Activated naive CD4-positive, alpha-beta T cell treated with anti-CD3 and anti-CD28 coated beads, Interleukin-2, amount 10 ng/mL, durations not matched to agents 7 days and 5 days (primary cell): ENCODE results near the gene SCGN.

Source experiments
- CTCF ChIA-PET: fragments of 350-600 bp; sonication (Branson Sonifier 250); formaldehyde crosslinking; loops from one replicate; lab custom pipeline; 2021; ENCODE audit warnings: antibody characterized with exemption; lab: Charles Lee
- DNase-seq: peaks from one replicate; pipeline ENCODE4 v3.0.0-alpha.2; 2020
- H3K27ac Mint-ChIP-seq: one replicate; pipeline ENCODE4 v1.8.0; 2021; ENCODE audit warnings: mild to moderate bottlenecking, moderate library complexity, mixed read lengths
- H3K27me3 Mint-ChIP-seq: one replicate; pipeline ENCODE4 v1.8.0; 2021; ENCODE audit warnings: mild to moderate bottlenecking, mixed read lengths
- H3K36me3 Mint-ChIP-seq: one replicate; pipeline ENCODE4 v1.8.0; 2021; ENCODE audit warnings: mixed read lengths
- H3K4me1 Mint-ChIP-seq: one replicate; pipeline ENCODE4 v1.8.0; 2021; ENCODE audit warnings: mixed read lengths
- H3K4me3 Mint-ChIP-seq: one replicate; pipeline ENCODE4 v1.8.0; 2021; ENCODE audit warnings: mild to moderate bottlenecking, moderate library complexity, mixed read lengths
- H3K9me3 Mint-ChIP-seq: one replicate; pipeline ENCODE4 v1.8.0; 2021; ENCODE audit warnings: mixed read lengths

SCGN gene, protein sequence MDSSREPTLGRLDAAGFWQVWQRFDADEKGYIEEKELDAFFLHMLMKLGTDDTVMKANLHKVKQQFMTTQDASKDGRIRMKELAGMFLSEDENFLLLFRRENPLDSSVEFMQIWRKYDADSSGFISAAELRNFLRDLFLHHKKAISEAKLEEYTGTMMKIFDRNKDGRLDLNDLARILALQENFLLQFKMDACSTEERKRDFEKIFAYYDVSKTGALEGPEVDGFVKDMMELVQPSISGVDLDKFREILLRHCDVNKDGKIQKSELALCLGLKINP

DNA sequence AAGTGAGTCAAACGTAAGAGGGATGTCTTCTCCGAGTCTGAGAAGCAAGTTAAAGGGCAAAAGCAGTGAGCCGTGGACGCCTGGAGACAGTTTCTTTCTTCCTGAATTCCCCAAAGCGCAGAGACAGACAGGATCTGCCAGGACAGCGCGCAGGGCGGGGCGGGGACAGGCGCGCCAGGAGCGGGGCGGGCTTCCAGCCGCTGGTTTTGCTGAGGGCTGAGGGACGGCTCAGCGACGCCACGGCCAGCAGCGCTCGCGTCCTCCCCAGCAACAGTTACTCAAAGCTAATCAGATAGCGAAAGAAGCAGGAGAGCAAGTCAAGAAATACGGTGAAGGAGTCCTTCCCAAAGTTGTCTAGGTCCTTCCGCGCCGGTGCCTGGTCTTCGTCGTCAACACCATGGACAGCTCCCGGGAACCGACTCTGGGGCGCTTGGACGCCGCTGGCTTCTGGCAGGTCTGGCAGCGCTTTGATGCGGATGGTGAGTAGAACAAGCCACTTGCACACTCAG is at the start of gene SCGN:
Gene SCGN (plus strand): TSS at position 209 of the 509 bp plus-strand sequence. CDS start 189 bp downstream, at position 398.
- H3K27me3 Mint-ChIP-seq, result peaks cover 24% of the 10 kb centered on the region
- CTCF ChIA-PET, result no interaction called here

DNA sequence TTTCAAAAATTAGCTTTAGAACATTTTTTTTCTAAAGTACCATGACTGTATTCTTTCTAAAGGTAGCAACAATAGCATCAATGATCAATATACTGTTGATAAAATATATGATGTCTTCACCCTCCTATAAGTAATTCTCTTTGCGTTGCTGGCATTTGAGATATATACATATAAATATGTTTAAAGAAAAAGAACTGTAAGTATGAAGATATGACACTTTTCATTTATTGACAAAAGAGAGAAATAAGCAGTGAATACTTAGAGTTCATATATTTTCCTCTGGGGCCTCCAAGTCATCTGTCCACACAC is 49.4 kb upstream of the SCGN start:
- no peak overlapping the region for H3K4me3 Mint-ChIP-seq
- no peaks in the 10 kb centered on the region for H3K27me3 Mint-ChIP-seq
- no peak overlapping the region for H3K27ac Mint-ChIP-seq
- no peaks in the 10 kb centered on the region for H3K9me3 Mint-ChIP-seq
- CTCF ChIA-PET, result interaction anchor here (0.6 to 3.3 kb wide), 8 partner anchors 9 to 761 kb away, joined by 3 to 21 read pairs (median 4); no protein-coding TSS in a partner anchor
- H3K4me1 Mint-ChIP-seq, result peaks cover 5% of the 10 kb centered on the region
- DNase-seq, result no peak
- no peaks in the 10 kb centered on the region for H3K36me3 Mint-ChIP-seq

More for the DNA sequence above, at the start of gene SCGN:
- H3K9me3 Mint-ChIP-seq, result no peaks in the 10 kb centered on the region
- DNase-seq, result peak; percentile 74
- H3K27ac Mint-ChIP-seq, result no peak within 1 kb of the TSS
- H3K4me1 Mint-ChIP-seq, result no peaks in the 10 kb centered on the region
- H3K36me3 Mint-ChIP-seq, result no peaks in the 10 kb centered on the region
- no peak within 1 kb of the TSS for H3K4me3 Mint-ChIP-seq

DNA sequence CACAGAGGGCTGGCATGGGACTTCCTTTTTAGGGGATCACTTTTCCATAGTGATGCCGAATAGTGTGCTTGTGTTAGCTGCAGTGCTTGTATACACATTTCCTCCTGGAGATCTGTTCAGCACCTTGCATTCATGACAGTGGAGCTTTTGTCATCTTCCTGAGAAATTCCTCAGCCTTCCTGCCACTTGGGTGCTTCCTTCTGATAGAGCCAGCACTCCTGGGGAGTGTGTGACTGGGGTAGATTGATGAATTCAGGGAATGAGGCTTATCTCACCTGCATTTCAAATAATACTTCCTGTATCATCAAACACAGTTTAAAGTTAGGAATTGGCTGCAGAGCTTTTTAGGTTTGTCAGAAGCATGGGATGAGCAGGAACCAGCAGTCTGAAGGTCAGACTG is 48.8 kb upstream of the SCGN start:
- Mint-ChIP-seq H3K27me3 (no peaks in the 10 kb centered on the region), H3K4me3 (no peak overlapping the region), H3K4me1 (peaks cover 5% of the 10 kb centered on the region), H3K9me3 (no peaks in the 10 kb centered on the region), H3K27ac (no peak overlapping the region), H3K36me3 (no peaks in the 10 kb centered on the region)
- no peak for DNase-seq
- CTCF ChIA-PET, result interaction anchor here (1.2 to 3.3 kb wide), 3 partner anchors 114 to 380 kb away, joined by 4 to 21 read pairs (median 7); no protein-coding TSS in a partner anchor

DNA sequence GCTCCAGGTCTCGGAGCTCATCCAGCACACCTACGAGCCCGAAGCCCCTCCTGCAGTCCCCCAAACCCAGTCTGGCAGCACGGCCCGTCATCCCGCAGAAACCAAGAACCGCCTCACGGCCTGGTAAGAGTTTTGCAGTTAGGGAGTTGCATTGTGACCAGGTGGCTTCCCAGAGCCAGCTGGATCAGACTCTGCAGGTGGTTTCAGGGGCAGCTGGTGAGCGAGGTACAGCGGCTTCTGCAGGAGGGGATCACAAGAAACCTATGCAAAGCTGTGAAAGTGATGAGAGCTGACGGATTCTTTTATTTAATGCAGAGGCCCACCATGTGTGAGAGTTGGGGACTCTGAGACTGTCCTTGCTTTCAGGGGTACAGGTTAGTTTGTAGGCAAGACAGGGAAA is 45.9 kb upstream of the SCGN start:
- no peaks in the 10 kb centered on the region for H3K36me3 Mint-ChIP-seq
- no peak overlapping the region for H3K27ac Mint-ChIP-seq
- H3K4me3 Mint-ChIP-seq, result no peak overlapping the region
- no peaks in the 10 kb centered on the region for H3K9me3 Mint-ChIP-seq
- no peaks in the 10 kb centered on the region for H3K27me3 Mint-ChIP-seq
- DNase-seq, result no peak
- H3K4me1 Mint-ChIP-seq, result peaks cover 5% of the 10 kb centered on the region
- CTCF ChIA-PET, result interaction anchor here (1.1 to 2.0 kb wide), 3 partner anchors 115 to 382 kb away, joined by 3 to 6 read pairs (median 4); no protein-coding TSS in a partner anchor

DNA sequence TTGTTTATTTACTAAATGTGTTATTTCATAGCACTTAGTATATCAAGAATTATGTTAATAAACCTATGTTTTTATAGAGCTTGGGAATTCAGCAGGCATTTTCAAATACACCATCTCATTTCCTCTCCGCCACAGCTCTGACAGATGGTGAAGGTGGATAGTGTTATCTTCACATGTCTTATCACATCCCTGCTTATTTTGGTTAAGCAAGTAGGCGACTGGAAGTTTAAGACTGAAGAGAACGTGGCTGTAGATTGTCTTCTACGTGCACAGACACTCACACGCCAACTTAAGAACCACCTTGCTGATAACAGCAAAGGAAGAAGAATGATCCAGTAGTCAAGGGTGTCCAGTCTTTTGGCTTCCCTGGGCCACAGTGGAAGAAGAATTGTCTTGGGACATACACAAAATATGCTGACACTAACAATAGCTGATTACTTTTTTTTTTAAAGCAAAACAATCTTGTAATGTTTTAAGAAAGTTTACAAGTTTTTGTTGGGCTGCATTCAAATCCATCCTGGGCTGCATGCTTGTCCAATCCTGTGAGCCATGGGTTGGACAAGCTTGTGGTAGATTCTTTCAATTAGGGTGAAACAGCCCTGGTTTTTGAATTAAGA is 43.3 kb upstream of the SCGN start:
- CTCF ChIA-PET, result interaction anchor here (0.7 to 1.2 kb wide), 3 partner anchors 9 to 343 kb away, joined by 3 read pairs; no protein-coding TSS in a partner anchor
- no peak overlapping the region for H3K4me3 Mint-ChIP-seq
- H3K27me3 Mint-ChIP-seq, result no peaks in the 10 kb centered on the region
- H3K4me1 Mint-ChIP-seq, result no peaks in the 10 kb centered on the region
- H3K36me3 Mint-ChIP-seq, result no peaks in the 10 kb centered on the region
- H3K27ac Mint-ChIP-seq, result no peak overlapping the region
- no peak for DNase-seq
- H3K9me3 Mint-ChIP-seq, result no peaks in the 10 kb centered on the region

DNA sequence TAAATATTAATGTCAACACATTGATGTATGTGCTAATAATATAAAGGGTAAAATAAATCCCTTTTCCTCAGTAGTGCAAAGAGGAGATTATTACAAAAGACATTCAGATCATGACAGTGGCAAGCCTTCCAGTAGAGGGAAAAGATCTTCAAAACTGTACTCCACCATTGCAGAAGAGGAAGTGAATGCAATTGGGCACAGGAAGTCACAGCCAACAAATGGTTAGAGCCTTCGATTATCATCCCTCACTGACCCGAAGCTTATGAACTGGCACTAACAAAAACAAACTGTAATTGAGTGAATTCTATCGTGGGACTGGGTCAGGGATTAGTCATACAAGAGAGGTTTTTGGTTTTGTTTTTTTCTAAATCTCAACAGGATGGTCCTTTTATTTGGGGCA is 39.3 kb upstream of the SCGN start:
- no peak overlapping the region for H3K27ac Mint-ChIP-seq
- no peaks in the 10 kb centered on the region for H3K9me3 Mint-ChIP-seq
- no peaks in the 10 kb centered on the region for H3K4me1 Mint-ChIP-seq
- no peak for DNase-seq
- CTCF ChIA-PET, result interaction anchor here (0.7 kb wide), 1 partner anchor 107 kb away, joined by 3 read pairs; no protein-coding TSS in a partner anchor
- no peak overlapping the region for H3K4me3 Mint-ChIP-seq
- H3K36me3 Mint-ChIP-seq, result no peaks in the 10 kb centered on the region
- H3K27me3 Mint-ChIP-seq, result no peaks in the 10 kb centered on the region

DNA sequence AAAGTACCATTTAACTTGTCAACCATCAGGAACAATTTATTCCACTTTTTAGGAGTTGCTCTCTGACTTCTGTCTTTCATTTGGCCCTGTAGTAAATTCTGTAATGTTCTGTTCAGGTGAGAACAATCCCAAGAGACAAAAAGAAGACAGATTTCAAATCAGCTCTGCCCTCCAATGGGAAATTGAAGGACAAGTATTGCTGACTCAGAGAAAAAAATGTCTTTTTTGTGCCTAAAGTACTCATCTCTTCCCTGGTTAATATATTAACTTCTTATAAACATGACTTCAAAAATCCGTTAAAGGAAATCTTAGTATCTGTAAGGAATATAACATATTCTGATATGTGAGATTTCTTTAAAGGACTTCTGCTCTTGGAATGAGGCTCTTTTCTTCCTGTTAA is 38.6 kb upstream of the SCGN start:
- DNase-seq, result no peak
- no peaks in the 10 kb centered on the region for H3K9me3 Mint-ChIP-seq
- H3K27me3 Mint-ChIP-seq, result no peaks in the 10 kb centered on the region
- CTCF ChIA-PET, result no interaction called here
- no peaks in the 10 kb centered on the region for H3K36me3 Mint-ChIP-seq
- H3K4me3 Mint-ChIP-seq, result no peak overlapping the region
- H3K27ac Mint-ChIP-seq, result no peak overlapping the region
- H3K4me1 Mint-ChIP-seq, result no peaks in the 10 kb centered on the region

DNA sequence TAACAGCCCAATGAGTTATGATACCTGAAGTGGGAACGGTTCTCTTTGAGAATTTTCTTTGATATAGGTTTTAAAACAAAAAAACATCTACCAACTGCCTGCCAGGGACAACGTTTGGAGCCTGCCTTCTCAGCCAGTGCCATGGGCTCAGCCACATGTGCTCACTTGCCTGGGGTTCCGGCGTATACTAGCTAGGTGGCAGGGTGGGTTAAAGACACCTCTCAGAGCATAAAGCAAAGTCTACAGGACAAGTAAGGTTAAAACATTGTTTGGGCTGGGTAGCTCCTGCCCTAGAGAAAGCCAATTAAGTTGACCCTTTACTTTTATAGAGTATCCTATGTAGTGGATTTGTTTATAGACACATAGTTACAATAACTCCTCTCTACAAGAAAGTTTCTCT is 38.0 kb upstream of the SCGN start:
- no peaks in the 10 kb centered on the region for H3K9me3 Mint-ChIP-seq
- no peak overlapping the region for H3K4me3 Mint-ChIP-seq
- H3K27ac Mint-ChIP-seq, result no peak overlapping the region
- H3K4me1 Mint-ChIP-seq, result no peaks in the 10 kb centered on the region
- CTCF ChIA-PET, result no interaction called here
- DNase-seq, result no peak
- no peaks in the 10 kb centered on the region for H3K36me3 Mint-ChIP-seq
- no peaks in the 10 kb centered on the region for H3K27me3 Mint-ChIP-seq

DNA sequence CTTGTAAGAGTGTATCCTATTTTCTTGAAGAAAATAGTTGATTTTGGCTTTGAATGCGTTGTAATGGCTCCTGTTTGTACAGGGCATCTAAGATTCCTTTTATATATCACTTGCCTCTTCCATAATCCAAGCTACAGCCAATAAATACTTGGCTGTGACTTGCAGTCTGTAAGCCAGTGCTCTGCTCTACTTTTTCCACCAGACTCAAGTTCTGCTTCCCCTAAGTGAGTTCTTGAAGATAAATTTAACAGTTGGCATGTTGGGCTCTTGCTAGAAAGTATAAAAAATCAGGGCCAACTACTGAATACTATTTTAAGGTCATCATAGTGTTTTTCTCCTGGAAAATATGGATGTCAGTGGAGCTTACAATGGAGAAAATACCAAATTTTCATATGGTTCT is 36.5 kb upstream of the SCGN start:
- H3K27me3 Mint-ChIP-seq, result no peaks in the 10 kb centered on the region
- H3K27ac Mint-ChIP-seq, result no peak overlapping the region
- H3K4me1 Mint-ChIP-seq, result no peaks in the 10 kb centered on the region
- CTCF ChIA-PET, result no interaction called here
- no peak for DNase-seq
- H3K4me3 Mint-ChIP-seq, result no peak overlapping the region
- no peaks in the 10 kb centered on the region for H3K36me3 Mint-ChIP-seq
- H3K9me3 Mint-ChIP-seq, result no peaks in the 10 kb centered on the region

DNA sequence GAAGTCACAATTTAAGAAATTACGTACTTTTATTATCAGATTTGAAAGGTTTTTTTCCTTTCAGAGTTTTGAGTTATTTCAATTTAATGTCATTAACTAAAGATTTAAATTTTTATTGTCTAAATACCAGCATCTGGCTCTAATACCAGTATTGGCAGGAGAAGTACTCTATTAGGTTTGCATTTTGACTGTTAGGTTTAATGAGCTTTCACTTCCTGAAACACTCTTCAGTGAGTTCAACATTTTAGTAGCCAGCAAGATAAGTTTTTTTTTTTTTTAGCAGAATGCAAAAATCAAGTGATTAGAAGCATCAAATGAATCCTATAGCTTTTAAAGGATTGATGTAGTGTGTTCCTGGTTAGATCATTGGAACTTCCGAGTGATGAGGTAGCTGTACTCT is 34.0 kb upstream of the SCGN start:
- no peaks in the 10 kb centered on the region for H3K4me1 Mint-ChIP-seq
- DNase-seq, result no peak
- H3K4me3 Mint-ChIP-seq, result no peak overlapping the region
- no peak overlapping the region for H3K27ac Mint-ChIP-seq
- H3K36me3 Mint-ChIP-seq, result no peaks in the 10 kb centered on the region
- CTCF ChIA-PET, result no interaction called here
- H3K27me3 Mint-ChIP-seq, result no peaks in the 10 kb centered on the region
- H3K9me3 Mint-ChIP-seq, result no peaks in the 10 kb centered on the region

DNA sequence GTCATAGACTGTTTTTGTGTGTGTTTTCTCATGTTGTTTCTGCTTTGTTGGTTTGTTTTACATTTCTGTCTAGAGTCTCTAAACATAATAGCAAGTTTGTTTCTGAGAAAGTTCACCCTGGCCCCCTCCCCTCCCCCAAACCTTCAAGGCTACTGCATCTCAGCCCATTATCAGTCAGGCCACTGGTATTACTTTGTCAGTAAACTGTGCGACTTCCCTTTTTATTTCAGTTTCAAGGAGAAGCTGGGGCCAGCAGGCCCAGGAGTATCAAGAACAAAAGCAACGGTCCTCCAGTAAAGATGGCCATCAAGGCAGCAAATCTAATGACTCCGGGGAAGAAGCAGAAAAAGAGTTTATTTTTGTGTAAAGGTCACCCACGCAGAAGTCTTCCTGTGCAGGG is 32.8 kb upstream of the SCGN start:
- Mint-ChIP-seq H3K9me3 (no peaks in the 10 kb centered on the region), H3K27me3 (no peaks in the 10 kb centered on the region), H3K36me3 (no peaks in the 10 kb centered on the region), H3K4me3 (no peak overlapping the region), H3K4me1 (no peaks in the 10 kb centered on the region), H3K27ac (no peak overlapping the region)
- CTCF ChIA-PET, result no interaction called here
- DNase-seq, result no peak

DNA sequence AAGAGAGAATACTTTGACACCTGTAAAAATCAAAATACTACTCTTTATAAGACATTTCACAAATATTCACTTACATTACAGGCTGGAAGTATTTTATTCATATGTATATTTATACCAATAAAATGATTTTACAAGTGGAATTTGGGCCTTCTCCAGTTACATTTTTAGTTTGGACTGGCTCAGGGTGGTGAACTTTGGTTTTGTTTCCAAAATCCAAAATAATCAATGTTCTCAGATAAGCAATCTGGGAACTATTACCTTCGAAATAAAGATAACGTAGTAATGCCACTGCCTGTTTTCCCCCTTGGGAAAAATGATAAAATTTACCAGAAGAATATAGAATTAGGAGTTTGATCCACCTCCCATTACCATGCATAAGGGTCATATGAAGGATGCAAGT is 31.6 kb upstream of the SCGN start:
- Mint-ChIP-seq H3K9me3 (no peaks in the 10 kb centered on the region), H3K27me3 (peaks cover 4% of the 10 kb centered on the region), H3K4me3 (no peak overlapping the region), H3K4me1 (no peaks in the 10 kb centered on the region), H3K36me3 (no peaks in the 10 kb centered on the region), H3K27ac (no peak overlapping the region)
- CTCF ChIA-PET, result no interaction called here
- DNase-seq, result no peak

DNA sequence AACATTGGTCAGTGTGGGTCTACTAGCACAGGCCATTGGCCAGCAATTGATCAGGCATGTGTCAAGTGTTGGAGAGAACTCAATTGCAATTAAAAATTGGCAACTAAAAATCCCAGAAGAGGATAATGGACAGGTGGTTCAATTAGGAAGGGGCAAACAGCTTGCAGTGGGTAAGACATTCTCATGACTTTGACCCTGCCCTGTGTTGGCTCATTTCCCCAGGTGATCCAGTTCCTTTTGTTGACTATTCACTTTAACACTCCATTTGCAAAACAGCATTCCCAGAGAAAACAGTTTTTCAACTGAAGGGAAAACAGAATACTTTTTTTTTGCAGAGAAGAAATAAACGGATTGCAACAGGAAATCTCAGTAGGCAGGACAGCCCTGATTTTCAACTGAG is 28.9 kb upstream of the SCGN start:
- Mint-ChIP-seq H3K27me3 (peaks cover 14% of the 10 kb centered on the region), H3K27ac (no peak overlapping the region), H3K4me3 (no peak overlapping the region), H3K36me3 (no peaks in the 10 kb centered on the region), H3K4me1 (no peaks in the 10 kb centered on the region), H3K9me3 (no peaks in the 10 kb centered on the region)
- CTCF ChIA-PET, result no interaction called here
- DNase-seq, result no peak

DNA sequence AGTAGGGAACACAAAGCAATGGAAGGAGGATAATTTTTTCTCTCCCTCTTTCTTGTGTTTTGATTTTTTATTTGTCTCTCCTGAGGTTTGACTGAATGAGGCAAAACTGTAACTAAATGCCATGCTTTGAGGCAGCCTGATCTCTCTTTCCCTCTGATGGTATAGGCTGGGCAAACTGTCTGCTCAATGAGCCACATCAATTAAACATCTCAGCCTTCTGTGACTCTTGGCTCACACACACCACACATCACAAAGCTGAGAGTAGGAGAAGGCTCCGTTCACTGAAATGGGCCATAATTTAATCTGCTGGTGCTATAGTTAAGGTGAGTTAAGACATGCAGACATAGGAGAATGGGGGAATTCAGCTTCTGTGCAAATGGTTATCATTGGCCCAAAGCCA is 28.1 kb upstream of the SCGN start:
- Mint-ChIP-seq H3K27me3 (peaks cover 14% of the 10 kb centered on the region), H3K36me3 (no peaks in the 10 kb centered on the region), H3K27ac (no peak overlapping the region), H3K4me3 (no peak overlapping the region), H3K9me3 (no peaks in the 10 kb centered on the region), H3K4me1 (no peaks in the 10 kb centered on the region)
- CTCF ChIA-PET, result no interaction called here
- no peak for DNase-seq

DNA sequence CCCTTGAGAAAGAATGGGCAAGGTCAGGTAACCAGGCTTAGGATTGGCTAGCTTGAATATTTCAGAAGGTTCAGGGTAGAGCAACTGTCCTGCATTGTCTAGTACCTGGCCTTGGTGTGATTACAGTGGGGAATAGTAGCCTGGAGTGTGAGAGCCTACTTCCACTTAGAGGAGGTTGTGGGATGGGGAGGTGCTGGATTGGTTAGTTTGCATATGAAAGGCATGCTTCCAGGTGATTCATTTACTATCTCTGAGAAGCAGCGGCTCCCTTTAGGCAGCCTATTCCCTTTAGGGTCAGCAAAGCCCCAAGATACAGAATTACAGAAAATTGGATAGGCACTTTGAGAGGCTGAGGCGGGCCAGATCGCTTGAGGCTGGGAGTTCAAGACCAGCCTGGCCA is 25.0 kb upstream of the SCGN start:
- Mint-ChIP-seq H3K36me3 (no peaks in the 10 kb centered on the region), H3K4me1 (no peaks in the 10 kb centered on the region), H3K9me3 (no peaks in the 10 kb centered on the region), H3K27ac (no peak overlapping the region), H3K27me3 (peaks cover 28% of the 10 kb centered on the region), H3K4me3 (no peak overlapping the region)
- CTCF ChIA-PET, result no interaction called here
- no peak for DNase-seq
